A172 (cell line): Measurements from ENCODE around the gene CACNA2D2. TPM values are rescaled to one million over a fixed set of nuclear protein-coding genes. Genes with fewer than 3 reads are reported as not detected.
"Not testable (repeated sequence)": the region's sequence is repeated elsewhere in the genome, so short reads cannot be mapped to it uniquely, and the experiment has no call there.

Experiments used
- DNase-seq: peaks from one replicate; pipeline ENCODE4 v3.0.0-alpha.2; 2015; ENCODE audit warnings: low spot score
- total RNA-seq: library from RNA; depleted of rRNA; stranded (reverse); fragments of >200 nt; shearing (Covaris generic); gene quantifications from 2 replicates; pipeline ENCODE4 v1.2.3, GENCODE V29; 2014

CACNA2D2 gene
- total RNA-seq, 1 experiment from 2014 or later: 0.26 TPM

DNA sequence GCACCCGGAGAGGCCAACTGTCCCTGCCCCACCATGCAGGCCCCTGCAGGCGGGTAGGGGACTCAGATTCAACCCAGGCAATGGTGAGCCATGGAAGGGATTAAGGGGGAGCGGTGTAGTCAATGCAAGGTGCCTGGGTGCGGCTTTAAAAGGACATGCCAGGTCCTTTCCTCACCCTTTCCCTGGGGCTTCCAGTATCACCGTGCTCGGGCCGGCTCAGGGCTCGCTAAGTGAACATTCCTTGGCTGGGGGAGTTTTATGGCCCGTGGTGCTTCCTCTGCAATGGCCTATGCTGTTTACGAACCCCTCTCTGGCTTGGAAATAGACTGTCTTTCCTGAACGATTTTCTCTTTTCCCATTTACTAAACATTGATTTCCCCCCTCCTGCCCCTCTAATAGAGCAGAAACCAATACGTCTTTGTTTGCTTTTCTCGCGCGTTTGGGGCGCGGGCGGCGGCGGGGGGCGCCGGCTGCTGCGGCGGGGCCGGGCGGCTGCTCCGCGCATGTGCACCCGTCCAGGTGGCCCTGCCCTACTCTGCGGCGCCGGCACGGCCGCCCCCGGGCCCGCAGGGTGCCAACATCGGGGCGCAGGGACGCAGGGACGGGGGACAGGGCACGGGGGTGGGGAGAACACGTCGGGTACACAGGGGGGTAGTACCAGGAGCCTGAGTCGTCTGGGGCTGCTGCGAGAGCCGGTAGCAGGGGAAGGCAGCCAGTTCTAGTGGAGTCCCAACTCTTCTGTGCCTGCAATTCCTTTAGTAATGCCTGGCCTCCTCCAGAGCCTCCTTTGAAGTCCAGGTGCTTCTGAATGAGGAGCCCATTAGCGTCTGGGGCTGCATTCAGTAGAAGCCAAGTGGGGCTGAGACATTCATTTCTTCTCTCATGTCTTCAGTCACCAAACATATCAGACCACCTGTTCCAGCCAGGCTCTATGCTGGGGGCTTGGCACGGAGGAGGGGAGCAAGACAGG lies 26.9 kb upstream of the CACNA2D2 start:
- DNase-seq: no peak

DNA sequence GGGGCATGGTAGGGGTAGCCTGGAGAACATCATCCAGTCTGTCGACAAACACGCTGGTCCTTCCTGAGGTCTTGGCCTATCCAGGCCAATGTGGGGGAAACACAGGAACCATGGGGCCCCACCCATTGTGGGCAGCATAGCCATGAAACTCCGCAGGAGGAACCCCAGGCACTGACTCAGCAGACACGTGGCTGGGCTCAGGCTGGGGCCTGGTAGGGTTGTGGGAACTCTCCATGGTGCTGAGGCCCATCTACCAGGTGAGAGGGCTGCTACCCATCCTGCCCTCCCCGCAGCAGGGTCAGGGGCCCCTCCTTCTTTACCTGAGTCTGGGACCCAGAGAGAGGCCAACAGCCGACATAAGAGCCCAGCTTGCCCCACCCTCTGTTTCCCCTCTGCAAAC lies 22.6 kb upstream of the CACNA2D2 start:
- peak; percentile 71 for DNase-seq

DNA sequence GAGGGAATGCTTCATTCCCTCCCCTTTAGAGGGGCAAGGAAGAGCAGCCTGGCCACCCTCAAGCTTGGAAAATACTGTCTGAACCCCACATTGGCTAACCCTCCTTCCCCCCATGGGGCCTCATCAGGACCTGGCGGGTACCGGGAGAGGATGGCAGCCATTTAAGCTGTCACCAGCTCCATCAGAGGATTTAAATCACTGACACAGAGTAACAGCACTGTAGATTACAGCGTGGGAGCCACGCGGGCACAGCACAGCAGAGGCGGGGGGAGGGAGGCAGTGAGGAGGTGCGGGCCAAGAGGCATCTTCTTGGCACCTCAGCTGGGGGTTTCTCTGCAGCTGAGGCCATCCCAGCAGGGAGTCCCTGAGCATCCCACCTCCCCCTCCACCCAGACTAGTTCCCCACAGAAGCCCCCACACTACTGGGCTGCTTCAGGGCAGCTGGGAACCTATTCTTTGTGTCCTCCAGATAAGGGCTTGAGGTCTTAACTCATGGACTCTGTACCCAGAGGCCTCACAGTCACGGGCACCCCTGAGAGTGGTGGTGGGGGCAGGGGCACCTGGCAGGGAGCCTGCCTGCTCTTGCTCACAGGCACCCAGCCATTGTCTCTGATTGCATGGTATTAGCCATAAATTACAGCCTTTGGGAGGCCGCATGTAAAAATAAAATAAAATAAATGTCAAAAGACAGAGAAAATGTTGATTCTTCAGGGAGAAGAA lies 21.9 kb upstream of the CACNA2D2 start:
- DNase-seq: no peak

DNA sequence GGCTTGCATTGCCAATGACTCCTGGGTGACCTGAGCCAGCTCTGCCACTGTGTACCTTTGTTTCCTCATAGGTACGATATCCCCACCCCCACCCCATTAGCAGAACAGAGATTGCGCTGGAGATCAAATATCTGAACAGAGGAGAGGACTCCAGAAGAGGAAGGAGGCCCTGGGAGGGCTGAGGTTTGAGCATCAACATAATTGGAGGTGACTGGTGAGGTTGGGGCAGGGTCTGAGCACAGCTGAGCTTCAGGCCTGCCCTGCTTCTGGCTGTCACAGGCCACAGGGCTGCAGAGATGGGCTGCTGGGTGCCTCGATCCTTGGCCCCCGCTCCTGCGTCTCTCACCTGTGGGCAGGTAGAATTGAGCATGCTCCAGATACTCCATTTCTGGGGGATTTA lies 21.3 kb upstream of the CACNA2D2 start:
- DNase-seq: no peak

DNA sequence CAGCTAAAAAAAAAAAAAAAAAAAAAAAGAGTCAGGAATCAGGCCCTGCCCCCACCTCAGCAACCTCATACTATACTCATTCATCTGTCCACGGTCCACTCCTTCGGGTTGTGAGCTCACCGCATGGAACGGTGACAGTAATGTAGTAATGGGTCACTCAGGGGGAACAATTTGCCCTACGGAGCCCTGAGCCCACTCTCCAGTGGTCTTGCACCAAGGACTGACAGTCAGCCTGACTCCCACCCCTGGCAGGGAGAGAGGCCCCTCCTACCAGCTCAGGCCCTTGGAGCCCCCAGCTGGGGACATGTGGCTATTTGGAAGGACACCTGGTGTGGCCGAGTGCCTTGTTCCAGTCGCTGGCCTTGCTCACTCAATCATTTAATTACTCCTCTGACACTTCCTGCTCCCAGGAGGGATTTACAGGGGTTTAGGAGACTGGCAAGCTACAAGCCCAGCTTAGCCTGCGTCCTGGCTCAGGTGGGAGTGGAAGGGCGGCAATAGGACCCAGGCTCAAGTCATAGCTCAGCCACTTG lies 19.9 kb upstream of the CACNA2D2 start:
- no peak for DNase-seq

DNA sequence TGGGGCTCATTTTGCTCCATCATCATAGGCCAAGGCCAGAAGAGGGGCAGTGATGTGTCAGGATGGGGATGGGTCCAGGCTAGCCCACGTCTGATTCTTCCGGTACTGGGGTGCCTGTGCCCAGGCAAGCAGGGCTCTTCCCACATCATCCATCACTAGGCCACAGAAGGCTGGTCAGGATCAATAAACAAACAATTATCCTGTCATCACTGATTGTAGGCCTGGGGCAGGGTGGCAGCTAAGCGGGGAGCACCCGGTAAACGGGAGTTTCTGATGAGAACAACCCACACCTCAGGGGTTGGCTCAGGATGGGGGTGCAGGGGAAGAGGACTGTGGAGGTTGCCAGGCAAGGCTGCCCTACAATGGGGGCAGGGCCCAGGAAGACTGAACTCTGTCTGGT lies 18.1 kb upstream of the CACNA2D2 start:
- DNase-seq: no peak

DNA sequence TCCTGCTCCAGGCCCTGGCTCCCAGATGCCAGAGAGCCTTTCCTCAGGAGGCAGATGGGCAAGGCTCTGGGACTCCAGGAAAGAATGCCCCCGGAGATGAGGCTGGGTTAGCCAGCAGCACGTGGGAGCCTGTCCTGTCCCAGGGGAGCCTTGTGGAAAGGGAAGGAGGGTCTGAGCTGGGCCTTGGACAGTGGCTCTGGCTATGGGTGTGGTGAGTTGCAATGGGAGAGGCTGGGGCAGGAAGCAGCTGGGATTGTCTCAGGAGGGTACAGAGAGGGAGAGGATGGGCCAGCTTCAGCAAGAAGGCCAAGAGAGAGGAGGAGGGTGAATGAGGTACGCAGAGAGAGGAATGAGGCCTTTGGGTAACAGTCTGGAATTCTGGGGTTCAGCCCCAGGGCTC lies 17.4 kb upstream of the CACNA2D2 start:
- DNase-seq: no peak

DNA sequence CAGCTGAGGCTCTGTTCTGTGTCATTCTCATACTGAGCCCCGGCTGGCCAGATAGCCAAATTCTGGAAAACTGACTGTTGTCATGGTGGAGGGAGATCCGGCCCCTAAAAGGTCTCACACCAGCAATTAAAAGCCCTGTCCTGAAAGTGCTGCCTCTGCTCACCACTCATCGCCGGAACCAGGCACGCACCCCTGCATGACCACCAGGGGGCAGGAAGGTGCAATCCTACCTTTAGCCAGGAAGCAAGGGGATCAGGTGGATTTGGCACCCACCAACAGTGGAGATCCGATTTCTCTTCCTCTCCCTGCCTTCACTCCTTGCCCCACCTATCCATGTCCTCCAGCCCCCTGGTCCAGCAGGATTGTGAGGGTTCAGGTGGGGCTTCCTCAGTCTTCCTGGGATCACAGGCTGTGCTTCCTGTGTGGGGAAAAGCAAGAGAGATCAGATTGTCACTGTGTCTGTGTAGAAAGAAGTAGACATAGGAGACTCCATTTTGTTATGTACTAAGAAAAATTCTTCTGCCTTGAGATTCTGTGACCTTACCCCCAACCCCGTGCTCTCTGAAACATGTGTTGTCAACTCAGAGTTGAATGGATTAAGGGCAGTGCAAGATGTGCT lies 16.1 kb upstream of the CACNA2D2 start:
- DNase-seq: peak; percentile 53

DNA sequence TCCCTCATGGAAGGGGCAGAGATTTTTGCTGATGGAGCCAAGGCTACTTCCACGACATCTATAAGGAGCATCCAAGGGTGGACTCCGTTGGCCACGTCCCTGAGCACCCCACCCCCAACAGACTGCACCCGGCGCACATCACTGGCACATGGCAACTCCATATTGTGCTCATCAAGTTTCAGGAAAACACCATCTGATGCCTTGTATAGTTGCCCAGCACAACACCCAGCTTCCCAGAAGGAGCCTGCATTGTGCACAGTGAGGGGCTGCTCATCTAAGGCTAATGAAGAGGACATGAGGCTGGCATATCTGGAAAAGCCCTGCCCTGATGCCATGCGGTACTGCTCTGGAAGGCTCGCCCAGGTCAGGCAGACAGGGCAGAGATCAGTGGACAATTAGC lies 15.0 kb upstream of the CACNA2D2 start:
- DNase-seq: no peak

DNA sequence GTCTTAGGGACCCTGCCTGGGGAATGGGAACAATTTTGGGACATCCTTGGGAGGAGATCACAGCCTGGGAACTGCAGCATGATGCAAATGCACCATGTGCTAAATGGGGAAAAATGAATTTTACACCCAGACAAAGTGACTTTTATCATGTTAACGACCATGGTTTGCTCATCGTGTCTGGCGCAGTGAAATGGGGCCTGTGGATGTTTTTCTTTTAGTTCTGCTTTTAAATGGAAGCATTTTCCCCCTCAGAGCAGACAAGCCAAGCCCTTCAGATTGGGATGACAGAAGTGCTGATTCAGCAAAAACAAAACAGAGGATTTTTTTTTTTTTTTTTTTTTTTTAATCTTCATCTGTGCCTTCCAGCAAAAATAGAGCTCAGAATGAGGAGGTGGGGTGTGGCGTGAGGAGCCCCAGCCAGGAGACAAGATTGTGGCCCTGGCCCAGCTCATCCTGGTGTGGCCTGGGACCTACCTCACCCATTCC lies 14.3 kb upstream of the CACNA2D2 start:
- no peak for DNase-seq

DNA sequence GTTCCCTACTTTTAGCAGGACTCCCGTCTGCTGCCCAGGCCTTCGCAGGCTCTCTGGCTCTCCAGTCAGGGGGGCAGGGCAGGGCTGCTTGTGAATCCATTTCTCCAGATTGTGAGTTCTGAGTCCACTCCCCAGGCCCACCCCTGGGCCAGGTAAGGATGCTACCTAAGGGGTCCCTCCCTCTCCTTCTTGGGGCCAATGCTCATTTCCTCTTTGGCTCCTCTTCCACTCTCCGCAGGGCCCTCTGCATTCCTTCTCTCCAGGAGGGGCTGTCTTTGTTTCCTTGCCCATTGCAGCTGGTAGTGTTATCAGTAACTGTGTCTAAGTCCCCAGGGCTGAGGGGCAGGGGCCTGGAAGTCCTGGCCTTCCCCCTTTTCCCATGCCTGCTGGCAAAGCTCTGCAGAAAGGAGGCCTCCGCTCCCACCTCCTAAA lies 13.0 kb upstream of the CACNA2D2 start:
- DNase-seq: no peak

DNA sequence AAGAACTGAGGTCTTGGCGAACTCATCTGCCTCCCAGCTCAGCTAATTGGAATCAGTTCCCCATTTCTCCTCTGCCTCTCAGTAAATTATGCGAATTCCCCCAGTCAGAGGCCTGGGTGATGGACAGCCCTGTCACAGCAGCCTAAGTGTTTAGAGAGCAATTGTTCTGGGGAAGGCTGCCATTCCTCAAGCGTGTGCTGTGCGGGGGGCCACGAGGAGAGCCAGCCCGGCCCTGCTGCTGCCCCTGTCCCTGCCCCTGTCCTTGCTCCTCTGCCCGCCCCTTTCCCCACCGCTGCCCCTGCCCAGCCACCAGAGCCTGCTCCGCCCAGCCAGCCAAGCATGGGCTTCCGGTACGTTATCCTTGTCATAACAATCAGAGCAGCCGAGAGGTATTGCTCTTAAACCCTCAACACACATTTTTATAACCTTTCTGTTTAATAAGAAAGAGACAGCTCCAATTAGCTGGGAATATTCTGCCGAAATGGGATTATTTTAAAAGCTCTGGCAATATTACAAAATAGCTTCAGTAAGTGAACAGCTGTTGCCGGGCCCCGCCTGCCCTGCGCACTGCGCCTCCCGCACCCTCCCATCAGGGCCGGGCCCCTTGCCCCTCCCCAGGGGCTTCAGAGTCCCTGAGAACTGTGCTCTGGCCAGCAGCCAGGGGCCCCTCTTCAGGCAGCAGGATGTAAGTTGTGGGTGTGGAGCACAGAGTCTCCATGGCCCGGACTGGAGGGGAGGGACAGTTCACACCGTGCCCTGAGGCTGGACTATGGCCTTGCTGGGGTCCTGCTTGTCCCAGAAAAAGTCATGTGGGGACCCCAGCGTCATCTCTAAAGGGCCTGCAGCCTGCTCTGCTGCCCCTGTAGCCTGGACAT lies 12.4 kb upstream of the CACNA2D2 start:
- DNase-seq: no peak

DNA sequence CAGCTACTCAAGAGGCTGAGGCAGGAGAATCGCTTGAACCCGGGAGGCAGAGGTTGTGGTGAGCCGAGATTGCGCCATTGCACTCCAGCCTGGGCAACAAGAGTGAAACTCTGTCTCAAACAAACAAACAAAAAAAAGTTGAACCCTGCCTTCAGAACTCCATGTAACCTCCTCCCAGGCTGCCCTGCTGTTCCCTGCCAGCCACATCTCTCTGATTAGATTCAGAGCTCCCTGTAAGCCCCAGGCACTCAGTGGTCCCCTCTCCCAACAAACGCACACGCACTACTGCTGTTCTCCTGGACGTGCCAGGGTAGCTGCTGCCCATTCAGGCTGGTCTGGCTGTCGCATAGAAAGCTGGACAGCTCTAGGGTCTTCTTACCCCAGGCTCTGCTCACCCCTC lies 9.5 kb upstream of the CACNA2D2 start:
- not testable (repeated sequence) for DNase-seq

DNA sequence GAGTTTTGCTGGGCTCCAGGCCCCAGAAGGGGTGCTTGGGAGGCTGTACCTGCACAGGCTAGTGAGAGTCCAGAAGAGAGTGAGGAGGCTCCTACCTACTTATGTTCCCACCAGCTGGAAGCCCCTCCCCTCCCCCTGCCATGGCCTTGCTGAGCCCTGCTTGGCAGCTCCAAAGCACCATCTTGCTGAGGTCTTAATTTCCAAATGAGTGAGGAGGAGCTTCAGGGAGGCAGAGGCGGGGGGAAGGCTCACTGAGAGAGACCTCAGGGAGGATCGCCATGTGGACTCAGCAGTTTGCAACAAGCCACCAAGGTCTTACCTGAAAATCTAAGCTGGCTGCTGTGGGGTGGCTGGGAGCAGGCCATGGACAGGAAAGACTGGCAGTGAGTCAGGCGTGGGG lies 8.7 kb upstream of the CACNA2D2 start:
- no peak for DNase-seq

DNA sequence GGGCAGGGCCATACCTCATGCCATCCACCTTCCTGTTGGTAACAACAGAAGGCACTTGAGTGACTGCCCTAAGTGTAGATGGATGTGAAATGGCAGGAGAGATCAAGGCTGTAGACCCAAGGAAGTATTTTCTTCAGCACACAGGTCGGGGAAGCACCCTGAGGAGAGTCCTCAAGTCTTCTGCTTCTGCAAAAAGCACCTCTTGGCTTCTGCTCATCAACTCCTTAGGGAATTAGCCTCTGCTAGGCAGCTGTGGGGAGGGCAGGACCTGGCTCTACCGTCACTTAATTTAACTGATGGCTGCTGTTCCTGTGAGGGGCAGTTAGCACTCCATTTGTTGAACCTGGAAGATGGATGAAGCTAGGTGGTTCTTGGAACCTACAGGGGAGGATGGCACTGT lies 6.9 kb upstream of the CACNA2D2 start:
- no peak for DNase-seq

DNA sequence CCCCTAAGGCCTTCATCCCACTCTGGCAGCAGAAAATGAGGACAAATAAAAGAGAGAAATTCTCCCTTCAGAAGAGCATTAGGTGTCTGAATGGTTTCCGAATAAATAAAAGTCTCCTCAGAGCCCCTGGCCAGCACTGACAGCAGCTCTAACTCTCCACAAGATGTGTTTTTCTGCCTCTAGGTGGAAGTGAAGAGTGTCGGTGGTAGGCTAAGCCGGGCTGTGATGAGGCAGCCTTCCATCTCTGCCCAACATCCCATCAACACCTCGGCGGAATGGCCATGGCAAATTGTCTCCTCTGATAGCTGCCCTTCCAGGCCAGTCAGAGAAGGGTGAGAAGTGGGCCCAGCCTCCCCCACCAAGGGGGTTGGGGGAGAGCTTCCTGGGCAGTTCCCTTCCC lies 6.3 kb upstream of the CACNA2D2 start:
- DNase-seq: no peak

DNA sequence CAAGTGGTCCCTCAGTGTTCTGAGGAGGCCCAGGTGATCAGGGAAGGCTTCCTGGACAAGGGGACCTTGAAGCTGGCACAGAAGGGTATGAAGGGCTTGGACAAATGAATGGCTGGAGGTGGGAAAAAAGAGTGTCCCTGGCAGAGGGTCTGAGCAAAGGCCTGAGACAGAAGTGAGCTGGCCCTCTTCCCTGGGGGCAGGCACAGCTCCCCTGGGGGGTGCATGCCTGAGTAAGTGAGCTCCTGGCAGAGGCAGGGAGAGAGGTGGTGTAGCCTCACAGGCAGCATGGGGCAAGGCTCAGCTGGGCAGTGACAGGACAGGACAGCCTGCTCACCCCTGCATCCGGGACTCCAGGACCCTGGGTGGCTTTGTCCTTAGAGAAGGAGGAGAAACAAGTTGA lies 5.4 kb upstream of the CACNA2D2 start:
- no peak for DNase-seq

DNA sequence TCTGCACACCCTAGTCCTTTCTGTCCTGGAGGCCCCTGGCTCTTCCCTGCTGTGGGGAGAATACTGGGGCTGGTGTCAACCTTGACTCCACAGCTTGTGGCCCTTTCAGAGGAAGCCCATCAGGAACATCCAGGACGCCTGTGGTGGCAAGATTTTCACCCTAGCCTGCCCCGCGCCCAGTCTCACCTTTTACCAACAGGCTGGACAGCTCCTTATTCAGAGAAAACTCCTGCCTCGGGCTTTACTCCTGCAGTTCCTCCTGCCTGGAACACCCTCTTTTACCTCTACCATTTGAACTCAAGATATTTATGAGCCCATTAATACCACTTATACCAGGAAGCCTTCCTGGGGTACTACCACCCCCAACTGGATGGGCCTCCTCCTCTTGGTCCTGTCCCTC lies 2.7 kb upstream of the CACNA2D2 start:
- no peak for DNase-seq

DNA sequence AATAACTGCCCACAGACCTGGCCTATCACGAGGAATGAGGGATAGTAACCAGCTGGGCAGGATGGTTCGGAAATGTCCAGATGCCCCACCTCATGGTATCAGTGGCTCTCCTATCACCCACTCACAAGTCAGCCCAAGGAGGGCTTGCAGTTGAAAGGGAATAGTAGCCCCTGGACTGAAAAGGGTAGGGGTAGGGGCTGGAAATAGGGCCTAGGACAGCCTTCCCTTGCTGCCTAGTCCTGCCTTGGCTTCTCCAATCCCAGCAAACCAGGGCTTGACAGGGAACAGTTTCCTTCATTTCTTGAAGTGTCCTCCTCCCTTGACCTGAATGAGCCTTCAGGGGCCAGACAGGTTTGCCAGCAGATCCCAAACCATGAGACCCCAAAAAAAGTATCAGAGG lies 1.2 kb upstream of the CACNA2D2 start:
- no peak for DNase-seq

DNA sequence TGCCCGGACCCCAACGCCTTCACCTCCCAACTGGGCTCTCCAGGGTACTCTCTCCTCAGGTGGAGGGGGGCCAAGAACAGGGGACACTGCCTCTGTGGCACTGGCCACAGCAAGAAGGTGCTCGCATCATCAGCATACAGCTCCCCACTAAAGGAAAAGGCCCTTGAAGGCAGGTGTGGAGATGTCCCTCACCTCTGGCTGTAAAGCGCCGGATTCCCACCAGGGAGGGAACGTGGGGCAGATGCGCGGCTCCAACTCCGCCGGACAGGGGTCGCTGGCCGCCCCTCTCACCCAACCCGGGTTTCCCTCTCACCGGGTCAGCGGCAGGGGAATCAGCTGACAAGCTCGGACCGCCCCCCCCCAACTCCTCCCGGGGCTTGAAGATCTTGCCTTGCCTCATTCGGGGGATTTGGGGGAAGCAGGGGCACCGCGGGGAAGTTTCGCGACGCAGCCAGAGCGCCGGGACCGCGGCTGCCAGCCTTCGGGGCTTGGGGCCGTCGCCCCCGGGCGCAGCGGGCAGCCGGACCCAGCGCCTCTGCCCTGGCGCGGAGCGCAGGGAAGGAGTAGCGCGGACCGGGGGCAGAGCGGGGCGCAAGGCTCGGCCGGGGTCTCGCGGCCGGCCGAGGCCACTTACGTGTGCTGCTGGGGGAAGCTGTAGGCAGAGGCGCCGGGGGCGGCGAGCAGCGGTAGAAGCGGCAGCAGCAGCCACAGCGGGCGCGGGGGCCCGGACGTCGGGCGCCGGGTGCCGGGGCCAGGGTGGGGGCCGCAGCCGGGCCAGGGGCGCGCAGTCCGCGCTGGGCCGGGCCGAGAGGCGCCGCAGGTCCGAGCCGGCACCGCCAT lies 630 bp downstream of the CACNA2D2 start:
- no peak for DNase-seq
